Kidney epithelial cell (primary cell): Measurements from ENCODE around the gene ZNF304. TPM values are rescaled to one million over a fixed set of nuclear protein-coding genes. Genes with fewer than 3 reads are reported as not detected.
A peak's percentile ranks its signal among the peaks of the same experiment; 100 is the strongest.

Experiments
- DNase-seq: peaks from one replicate; pipeline ENCODE4 v3.0.0-alpha.2; 2010; ENCODE audit warnings: low read depth
- H3K27me3 ChIP-seq: 2 replicates; pipeline ENCODE4 v1.6.0; 2011; ENCODE audit warnings: low read length; ENCODE audit not compliant: control insufficient read depth, insufficient read depth
- H3K36me3 ChIP-seq: 2 replicates; pipeline ENCODE4 v1.5.1; 2011; ENCODE audit warnings: low read length; ENCODE audit not compliant: control insufficient read depth, insufficient read depth
- H3K4me3 ChIP-seq: 2 replicates; pipeline ENCODE4 v1.5.1; 2011; ENCODE audit warnings: low read depth, mild to moderate bottlenecking, control low read depth, low read length
- total RNA-seq: library from RNA; depleted of rRNA; stranded (reverse); fragments of >200 nt; gene quantifications from 2 replicates; pipeline ENCODE4 v1.2.3, GENCODE V29; 2015
- TF ChIP-seq, protein P1 (sequence below): IDR thresholded peaks from 2 replicates; pipeline ENCODE4 v1.5.1; 2011; ENCODE audit warnings: mild to moderate bottlenecking, moderate library complexity, low read length, control low read depth, inconsistent platforms; ENCODE audit not compliant: insufficient read depth, poor library complexity, severe bottlenecking

Gene ZNF304
- total RNA-seq, 1 donor from 2014 or later: 8.0 TPM

DNA sequence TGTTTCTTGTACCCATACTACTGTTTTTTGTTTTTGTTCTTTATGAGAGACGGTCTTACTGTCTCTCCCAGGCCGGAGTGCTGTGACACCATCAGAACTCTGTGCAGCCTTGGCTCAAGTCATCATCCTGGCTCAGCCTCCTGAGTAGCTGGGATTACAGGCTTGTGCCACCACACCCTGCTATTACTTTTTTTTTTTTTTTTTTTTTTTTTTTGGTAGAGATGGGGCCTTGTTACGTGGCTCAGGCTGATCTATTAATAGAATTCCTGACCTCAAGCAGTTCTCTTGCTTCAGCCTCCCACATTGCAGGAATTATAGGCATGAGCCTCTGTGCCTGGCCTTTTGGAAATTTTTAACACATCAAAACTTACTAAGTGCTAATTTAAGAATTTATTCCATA, 2.9 kb upstream of the ZNF304 start:
- DNase-seq: no peak
- Histone ChIP-seq H3K4me3 (no peak overlapping the region), H3K27me3 (no peaks in the 10 kb centered on the region), H3K36me3 (no peaks in the 10 kb centered on the region)
- TF ChIP-seq, protein P1, sequence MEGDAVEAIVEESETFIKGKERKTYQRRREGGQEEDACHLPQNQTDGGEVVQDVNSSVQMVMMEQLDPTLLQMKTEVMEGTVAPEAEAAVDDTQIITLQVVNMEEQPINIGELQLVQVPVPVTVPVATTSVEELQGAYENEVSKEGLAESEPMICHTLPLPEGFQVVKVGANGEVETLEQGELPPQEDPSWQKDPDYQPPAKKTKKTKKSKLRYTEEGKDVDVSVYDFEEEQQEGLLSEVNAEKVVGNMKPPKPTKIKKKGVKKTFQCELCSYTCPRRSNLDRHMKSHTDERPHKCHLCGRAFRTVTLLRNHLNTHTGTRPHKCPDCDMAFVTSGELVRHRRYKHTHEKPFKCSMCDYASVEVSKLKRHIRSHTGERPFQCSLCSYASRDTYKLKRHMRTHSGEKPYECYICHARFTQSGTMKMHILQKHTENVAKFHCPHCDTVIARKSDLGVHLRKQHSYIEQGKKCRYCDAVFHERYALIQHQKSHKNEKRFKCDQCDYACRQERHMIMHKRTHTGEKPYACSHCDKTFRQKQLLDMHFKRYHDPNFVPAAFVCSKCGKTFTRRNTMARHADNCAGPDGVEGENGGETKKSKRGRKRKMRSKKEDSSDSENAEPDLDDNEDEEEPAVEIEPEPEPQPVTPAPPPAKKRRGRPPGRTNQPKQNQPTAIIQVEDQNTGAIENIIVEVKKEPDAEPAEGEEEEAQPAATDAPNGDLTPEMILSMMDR: no peak

DNA sequence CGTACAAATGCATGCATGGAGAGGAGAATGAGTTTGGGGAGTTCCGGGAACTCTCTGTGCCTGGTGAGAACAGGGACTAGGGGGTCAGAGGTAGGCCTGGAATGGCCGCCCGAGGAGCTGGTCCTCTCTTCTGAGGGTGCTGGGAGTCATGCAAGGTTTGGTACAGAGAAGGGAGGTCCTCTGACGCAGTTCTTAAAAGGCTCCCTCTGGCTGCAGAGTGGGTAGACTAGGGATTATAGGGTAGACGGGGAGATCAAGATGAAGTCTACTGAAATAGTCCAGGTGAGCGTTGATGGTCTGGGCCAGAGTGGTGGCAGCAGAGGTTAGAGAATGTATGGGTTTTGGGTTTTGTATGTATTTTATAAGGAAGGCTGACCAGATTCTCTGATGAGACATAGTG, 796 bp downstream of the ZNF304 start:
- Histone ChIP-seq H3K36me3 (peaks cover 4% of the 10 kb centered on the region), H3K4me3 (peak overlapping the region; percentile 61), H3K27me3 (no peaks in the 10 kb centered on the region)
- DNase-seq: no peak
- TF ChIP-seq, protein P1: no peak

DNA sequence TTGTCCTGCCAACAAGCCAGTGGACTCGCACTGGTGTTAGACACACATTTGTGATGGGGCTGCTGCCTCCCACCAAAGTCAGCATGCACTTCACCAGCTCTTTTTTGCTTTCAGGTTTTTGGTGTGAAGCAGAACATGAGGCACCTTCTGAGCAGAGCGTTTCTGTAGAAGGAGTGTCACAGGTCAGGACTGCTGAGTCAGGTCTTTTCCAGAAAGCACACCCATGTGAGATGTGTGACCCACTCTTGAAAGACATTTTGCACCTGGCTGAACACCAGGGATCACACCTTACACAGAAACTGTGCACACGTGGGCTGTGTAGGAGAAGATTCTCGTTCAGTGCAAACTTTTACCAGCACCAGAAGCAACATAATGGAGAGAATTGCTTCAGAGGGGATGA, 4.8 kb downstream of the ZNF304 start:
- TF ChIP-seq, protein P1: no peak
- Histone ChIP-seq H3K27me3 (no peaks in the 10 kb centered on the region), H3K36me3 (peaks cover 4% of the 10 kb centered on the region), H3K4me3 (no peak overlapping the region)
- DNase-seq: no peak

DNA sequence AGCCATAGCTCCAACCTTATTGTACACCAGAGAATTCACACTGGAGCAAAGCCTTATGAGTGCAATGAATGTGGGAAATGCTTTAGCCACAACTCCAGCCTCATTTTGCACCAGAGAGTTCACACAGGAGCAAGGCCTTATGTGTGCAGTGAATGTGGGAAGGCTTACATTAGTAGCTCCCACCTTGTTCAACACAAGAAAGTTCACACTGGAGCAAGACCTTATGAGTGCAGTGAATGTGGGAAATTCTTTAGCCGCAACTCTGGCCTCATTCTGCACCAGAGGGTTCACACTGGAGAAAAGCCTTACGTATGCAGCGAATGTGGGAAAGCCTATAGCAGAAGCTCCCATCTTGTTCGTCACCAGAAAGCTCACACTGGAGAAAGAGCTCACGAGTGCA, 6.3 kb downstream of the ZNF304 start:
- Histone ChIP-seq H3K4me3 (no peak overlapping the region), H3K36me3 (peaks cover 4% of the 10 kb centered on the region)
- DNase-seq: no peak

DNA sequence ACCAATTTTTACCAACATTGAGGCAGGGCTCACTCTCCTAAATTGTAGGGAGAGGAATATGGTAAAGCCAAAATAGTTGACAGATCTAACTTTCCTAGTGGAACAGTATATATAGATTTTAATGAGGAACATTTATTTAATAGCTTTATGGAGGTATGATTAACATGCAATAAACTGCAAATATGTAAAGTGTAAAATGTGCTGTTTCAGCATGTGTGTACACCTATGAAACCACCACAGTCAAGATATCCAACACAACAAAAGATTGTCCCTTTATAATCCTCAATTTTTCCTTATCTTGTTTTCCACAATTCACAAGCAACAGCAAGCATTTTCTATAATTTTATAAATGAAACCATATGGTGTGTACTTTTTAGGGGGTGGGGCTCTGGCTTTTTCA, 8.2 kb downstream of the ZNF304 start:
- Histone ChIP-seq H3K27me3 (no peaks in the 10 kb centered on the region), H3K36me3 (peaks cover 4% of the 10 kb centered on the region), H3K4me3 (no peak overlapping the region)
- no peak for DNase-seq
- TF ChIP-seq, protein P1: no peak

More for the DNA sequence above, 6.3 kb downstream of the ZNF304 start:
- no peaks in the 10 kb centered on the region for H3K27me3 ChIP-seq
- TF ChIP-seq, protein P1: no peak

DNA sequence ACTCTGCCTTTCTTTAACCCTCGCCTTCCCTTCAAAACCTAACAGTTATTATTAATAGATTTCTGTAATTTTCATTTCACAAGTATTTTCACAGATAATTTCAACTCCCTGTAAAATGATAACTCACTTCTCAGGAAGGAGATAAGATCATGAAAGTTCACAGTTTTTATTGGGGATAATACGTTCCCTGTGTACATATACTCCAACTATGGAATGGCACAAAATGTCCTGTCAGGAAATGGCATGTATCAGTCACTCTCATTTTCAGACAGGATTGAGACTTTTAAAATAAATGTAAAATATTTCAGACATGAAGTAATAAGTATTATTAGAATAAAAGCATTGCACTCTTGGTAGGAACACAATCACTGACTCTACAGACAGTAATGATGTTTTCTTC, 11.3 kb downstream of the ZNF304 start:
- TF ChIP-seq, protein P1: no peak
- no peak for DNase-seq
- H3K36me3 ChIP-seq: no peaks in the 10 kb centered on the region
- no peaks in the 10 kb centered on the region for H3K27me3 ChIP-seq
- H3K4me3 ChIP-seq: peak overlapping the region; percentile 85
